HG03095 (cell line): ENCODE results near the gene CYTH1.
A peak's percentile ranks its signal among the peaks of the same experiment; 100 is the strongest.
"Not testable (repeated sequence)": the region's sequence is repeated elsewhere in the genome, so short reads cannot be mapped to it uniquely, and the experiment has no call there.

ENCODE experiments used
- ATAC-seq: cut with Tn5 transposase; IDR thresholded peaks from one replicate; pipeline ENCODE4 v1.9.1; 2021; ENCODE audit warnings: moderate library complexity; ENCODE audit not compliant: unreplicated experiment

CYTH1 gene

DNA sequence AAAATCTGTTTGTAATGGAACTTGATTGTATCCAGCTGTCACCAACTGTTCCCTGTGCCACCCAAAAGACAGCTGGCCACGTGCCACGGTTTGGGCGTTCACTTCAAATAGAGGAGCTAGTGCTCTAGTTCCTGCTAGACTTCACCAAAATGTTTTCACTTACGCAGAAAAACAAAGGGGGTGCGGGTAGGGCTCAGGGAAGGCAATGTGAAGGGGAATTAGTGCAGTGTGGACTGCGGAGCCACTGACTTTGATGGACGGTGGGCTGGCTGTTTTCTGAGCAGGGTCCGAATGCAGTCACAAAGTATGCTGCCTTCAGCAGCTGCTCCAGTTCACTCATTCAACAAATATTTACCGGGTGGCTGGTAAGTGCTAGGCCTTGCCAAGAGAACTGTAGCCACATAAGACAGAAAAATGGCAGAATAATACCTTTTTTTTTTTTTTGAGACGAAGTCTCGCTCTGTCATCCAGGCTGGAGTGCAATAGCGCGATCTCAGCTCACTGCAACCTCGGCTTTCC is 7.6 kb upstream of the CYTH1 start:
- no peak for ATAC-seq

- no peak for ATAC-seq
These were observed 7.1 kb upstream of the CYTH1 start for GRCh38 chr17:78789149-78789662.

- no peak for ATAC-seq
These were observed 6.4 kb upstream of the CYTH1 start for GRCh38 chr17:78788451-78788850.

DNA sequence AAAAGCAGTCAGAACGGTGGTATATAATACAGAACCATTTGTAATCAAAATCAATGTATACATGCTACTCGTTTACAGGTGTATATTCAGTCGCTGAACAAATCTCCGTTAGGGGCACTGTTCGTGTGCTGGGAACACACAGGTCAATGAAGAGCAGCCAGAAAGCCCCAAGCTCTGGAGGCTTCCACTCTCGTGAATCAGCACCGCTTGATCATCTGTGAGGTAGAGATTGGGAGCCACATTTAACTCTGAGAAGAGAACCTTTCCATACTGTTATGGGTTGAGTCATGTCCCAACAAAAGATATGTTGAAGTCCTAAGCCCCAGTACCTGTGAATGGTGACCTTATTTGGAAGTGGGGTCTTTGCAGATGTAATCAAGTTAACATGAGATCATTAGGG is 5.4 kb upstream of the CYTH1 start:
- ATAC-seq = no peak

- ATAC-seq = no peak
These were observed 3.6 kb upstream of the CYTH1 start for GRCh38 chr17:78785663-78786057.

DNA sequence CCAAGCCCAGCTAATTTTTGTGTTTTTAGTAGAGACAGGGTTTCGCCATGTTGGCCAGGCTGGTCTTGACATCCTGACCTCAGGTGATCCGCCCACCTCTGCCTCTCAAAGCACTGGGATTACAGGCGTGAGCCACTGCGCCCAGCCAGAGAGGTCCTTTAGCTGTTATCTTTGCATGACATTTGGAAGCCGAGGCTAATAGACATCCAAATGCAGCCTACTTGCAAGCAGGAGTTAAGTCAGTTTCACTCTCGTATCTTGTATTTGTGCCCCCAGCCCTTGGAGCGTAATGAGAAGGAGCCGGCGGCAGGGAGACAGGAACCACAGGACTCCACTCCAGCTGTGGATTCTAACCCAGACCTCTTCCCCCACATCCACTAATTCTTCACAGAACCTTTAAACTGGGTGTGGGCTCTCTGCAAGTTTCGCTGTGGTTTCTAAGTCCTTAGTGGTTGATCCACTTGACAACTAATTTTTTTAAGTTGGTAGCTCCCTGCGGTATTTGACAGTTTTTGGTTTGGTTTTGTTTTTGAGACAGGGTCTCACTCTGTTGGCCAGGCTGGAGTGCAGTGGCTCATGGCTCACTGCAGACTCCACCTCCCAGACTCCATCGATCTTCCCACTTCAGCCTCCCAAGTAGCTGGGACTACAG is 3.1 kb upstream of the CYTH1 start:
- no peak for ATAC-seq

GRCh38 chr17:78784352-78784751 is 2.3 kb upstream of the CYTH1 start:
- ATAC-seq = no peak

GRCh38 chr17:78783711-78784324 is 1.7 kb upstream of the CYTH1 start:
- no peak for ATAC-seq

GRCh38 chr17:78781104-78781892 is 775 bp downstream of the CYTH1 start:
- ATAC-seq = no peak

DNA sequence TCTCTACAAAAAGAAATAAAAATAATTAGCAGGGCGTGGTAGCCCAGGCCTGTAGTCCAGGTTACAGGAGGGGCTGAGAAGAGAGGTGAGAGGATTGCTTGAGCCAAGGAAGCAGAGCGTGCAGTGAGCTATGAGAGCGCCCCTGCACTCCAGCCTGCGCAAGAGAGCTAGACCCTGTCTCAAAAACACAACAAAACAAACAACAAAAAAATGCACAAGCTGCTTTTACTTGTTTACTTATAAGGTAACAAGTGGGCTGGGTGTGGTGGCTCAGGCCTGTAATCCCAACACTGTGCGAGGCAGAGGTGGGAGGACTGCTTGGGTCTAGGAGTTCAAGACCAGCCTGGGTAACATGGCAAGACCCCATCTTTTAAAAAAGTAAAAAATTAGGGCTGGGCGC is 1.7 kb downstream of the CYTH1 start:
- no peak for ATAC-seq

DNA sequence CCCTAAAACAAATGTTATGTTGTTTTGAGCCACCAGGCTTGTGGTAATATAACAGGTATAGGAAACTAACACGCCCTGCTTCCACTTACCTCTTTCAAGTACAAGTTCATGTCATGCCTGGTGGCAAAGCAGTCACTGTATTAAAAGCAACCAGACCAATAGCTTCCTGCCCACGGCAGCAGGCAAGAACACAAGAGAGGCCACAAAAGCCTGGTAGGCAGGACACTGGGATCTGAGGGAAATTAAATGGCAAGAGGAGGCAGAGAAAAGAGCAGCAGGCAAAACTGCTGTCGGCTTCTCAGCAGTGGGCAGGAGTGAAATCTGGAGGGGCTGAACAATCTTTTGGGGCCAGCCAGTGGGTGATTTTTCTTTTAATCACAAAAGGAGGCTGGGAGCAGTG is 2.2 kb downstream of the CYTH1 start:
- ATAC-seq = no peak

DNA sequence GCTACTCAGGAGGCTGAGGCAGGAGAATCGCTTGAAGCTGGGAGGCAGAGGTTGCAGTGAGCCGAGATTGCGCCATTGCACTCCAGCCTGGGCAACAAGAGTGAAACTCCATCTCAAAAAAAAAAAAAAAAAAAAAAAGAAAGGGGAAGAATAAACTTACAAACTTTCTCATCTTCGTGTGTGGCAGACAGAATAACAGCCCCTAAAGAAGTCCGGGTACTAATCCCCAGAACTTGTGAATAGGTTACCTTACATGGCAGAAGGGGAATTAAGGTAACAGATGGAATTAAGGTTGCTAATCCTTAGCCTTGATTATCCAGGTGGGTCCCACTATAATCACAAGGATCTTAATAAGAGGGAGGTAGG is 2.8 kb downstream of the CYTH1 start:
- ATAC-seq = not testable (repeated sequence)

GRCh38 chr17:78777881-78778280 is 4.2 kb downstream of the CYTH1 start:
- no peak for ATAC-seq

GRCh38 chr17:78774956-78775571 is 7.0 kb downstream of the CYTH1 start:
- ATAC-seq = peak; percentile 48

GRCh38 chr17:78774453-78774852 is 7.6 kb downstream of the CYTH1 start:
- ATAC-seq = no peak

DNA sequence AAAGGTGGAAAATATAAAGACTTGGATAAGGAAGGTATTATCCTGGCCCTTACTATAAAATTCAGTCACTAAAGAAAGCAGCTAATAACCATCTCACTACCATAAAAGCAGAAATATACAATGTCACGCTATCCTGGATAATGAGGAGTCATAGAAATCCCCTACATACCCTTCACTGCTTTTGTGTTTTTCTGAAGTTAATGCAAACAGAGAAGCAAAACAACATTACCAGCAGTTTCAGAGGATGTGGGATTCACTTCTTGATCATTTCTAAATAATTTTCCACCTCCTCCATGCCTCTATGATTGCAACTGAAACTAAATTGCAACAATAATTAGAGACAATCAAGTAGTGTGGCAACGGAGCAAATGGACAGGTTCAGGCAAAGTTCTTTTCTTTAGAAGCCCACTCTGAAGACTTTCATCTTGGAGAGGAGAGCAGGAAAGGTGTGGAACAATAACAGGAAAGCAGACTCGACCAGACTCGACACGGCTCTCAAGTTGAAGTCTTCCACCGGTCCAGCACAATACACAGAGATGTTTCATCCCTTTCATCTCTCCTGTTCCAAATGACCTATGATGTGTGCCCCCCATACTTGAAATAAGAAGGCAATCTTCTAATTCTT is 10.2 kb downstream of the CYTH1 start:
- ATAC-seq = no peak

GRCh38 chr17:78769196-78769773 is 12.8 kb downstream of the CYTH1 start:
- ATAC-seq = no peak

- no peak for ATAC-seq
These were observed 14.3 kb downstream of the CYTH1 start for GRCh38 chr17:78767806-78768205.

- ATAC-seq = no peak
These were observed 15.3 kb downstream of the CYTH1 start for GRCh38 chr17:78766743-78767294.

DNA sequence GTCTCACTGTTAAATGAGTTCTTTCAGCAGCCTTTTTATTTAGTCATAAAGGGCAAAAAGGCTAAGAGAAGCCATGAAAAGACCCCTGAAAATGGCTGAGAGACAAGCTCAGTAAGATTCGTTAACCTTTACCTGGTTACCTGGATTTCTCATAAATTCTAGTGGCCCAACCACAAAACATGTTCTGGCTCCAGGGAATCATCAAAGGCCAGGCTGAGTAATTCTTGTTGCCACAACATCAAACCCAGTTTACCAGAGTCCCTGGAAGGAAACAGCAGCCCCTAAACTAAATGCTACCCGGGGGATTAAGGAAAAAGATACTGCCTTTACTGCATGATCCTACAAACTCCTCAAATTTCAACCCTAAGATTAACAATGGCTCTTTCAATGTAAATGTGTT is 15.8 kb downstream of the CYTH1 start:
- ATAC-seq = no peak
